NCI-H226 (cell line): ENCODE data around the gene DEPDC5.
A peak's percentile ranks its signal among the peaks of the same experiment; 100 is the strongest.

ENCODE experiments used
- DNase-seq: peaks from one replicate; pipeline ENCODE4 v3.0.0-alpha.2; 2015

Gene DEPDC5

GRCh38 chr22:31897842-31898805 is 144.3 kb downstream of the DEPDC5 start:
- no peak for DNase-seq

- DNase-seq = no peak
These were observed 145.1 kb downstream of the DEPDC5 start for GRCh38 chr22:31898926-31899325.

- no peak for DNase-seq
These were observed 145.8 kb downstream of the DEPDC5 start for GRCh38 chr22:31899669-31900068.

GRCh38 chr22:31901388-31902137 is 147.7 kb downstream of the DEPDC5 start:
- DNase-seq = peak; percentile 19

- no peak for DNase-seq
These were observed 150.8 kb downstream of the DEPDC5 start for GRCh38 chr22:31904651-31905050.

GRCh38 chr22:31905356-31905755 is 151.5 kb downstream of the DEPDC5 start:
- no peak for DNase-seq

GRCh38 chr22:31906086-31906485 is 152.3 kb downstream of the DEPDC5 start:
- no peak for DNase-seq

- no peak for DNase-seq
These were observed 152.8 kb downstream of the DEPDC5 start for GRCh38 chr22:31906569-31906968.

GRCh38 chr22:31909977-31910376 is 156.2 kb downstream of the DEPDC5 start:
- no peak for DNase-seq

GRCh38 chr22:31911565-31912406 is 158.0 kb downstream of the DEPDC5 start:
- peak; percentile 15 for DNase-seq

GRCh38 chr22:31912407-31912743 is 158.6 kb downstream of the DEPDC5 start:
- DNase-seq = no peak

GRCh38 chr22:31915586-31915985 is 161.8 kb downstream of the DEPDC5 start:
- DNase-seq = no peak

GRCh38 chr22:31917227-31917921 is 163.6 kb downstream of the DEPDC5 start:
- DNase-seq = no peak

- DNase-seq = no peak
These were observed 165.9 kb downstream of the DEPDC5 start for GRCh38 chr22:31919730-31920129.

GRCh38 chr22:31920306-31920705 is 166.5 kb downstream of the DEPDC5 start:
- no peak for DNase-seq

- no peak for DNase-seq
These were observed 167.3 kb downstream of the DEPDC5 start for GRCh38 chr22:31921106-31921505.

- DNase-seq = no peak
These were observed 168.7 kb downstream of the DEPDC5 start for GRCh38 chr22:31922534-31922933.

- DNase-seq = no peak
These were observed 169.3 kb downstream of the DEPDC5 start for GRCh38 chr22:31923136-31923535.

- no peak for DNase-seq
These were observed 169.9 kb downstream of the DEPDC5 start for GRCh38 chr22:31923747-31924146.

GRCh38 chr22:31925056-31925455 is 171.2 kb downstream of the DEPDC5 start:
- DNase-seq = no peak

GRCh38 chr22:31926024-31926423 is 172.2 kb downstream of the DEPDC5 start:
- DNase-seq = no peak

GRCh38 chr22:31926969-31927368 is 173.2 kb downstream of the DEPDC5 start:
- DNase-seq = no peak
